SW480 (cell line): ENCODE measurements around the gene CRELD1.
A peak's percentile ranks its signal among the peaks of the same experiment; 100 is the strongest.
"Not testable (repeated sequence)": the region's sequence is repeated elsewhere in the genome, so short reads cannot be mapped to it uniquely, and the experiment has no call there.

Source experiments
- DNase-seq: peaks from one replicate; pipeline ENCODE4 v3.0.0-alpha.2; 2016; ENCODE audit warnings: low spot score

CRELD1 gene

DNA sequence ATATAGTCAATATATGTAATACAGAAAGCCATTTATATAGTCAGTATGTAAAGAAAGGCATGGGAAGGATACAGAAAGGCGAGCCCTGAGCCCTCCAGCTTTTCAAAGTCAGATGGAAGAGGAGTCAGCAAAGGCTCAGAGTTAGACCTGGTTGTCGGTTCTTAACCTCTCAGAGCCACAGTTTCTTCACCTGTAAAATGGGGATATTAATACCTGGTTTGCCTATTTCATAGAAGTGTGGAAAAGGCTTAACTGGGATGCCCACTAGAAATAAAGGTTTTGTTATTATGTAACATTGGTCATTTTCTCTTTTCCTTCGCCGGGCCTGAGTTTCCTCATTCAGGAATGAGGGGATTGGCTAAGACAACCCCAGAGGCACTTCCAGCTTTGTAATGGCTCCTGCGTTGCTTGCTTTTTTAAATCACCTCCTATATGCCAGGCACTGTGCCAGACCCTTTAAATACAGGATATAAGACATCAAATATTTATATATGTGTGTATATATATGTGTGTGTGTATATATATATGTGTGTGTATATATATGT is 2.4 kb downstream of the CRELD1 start:
- DNase-seq: no peak

DNA sequence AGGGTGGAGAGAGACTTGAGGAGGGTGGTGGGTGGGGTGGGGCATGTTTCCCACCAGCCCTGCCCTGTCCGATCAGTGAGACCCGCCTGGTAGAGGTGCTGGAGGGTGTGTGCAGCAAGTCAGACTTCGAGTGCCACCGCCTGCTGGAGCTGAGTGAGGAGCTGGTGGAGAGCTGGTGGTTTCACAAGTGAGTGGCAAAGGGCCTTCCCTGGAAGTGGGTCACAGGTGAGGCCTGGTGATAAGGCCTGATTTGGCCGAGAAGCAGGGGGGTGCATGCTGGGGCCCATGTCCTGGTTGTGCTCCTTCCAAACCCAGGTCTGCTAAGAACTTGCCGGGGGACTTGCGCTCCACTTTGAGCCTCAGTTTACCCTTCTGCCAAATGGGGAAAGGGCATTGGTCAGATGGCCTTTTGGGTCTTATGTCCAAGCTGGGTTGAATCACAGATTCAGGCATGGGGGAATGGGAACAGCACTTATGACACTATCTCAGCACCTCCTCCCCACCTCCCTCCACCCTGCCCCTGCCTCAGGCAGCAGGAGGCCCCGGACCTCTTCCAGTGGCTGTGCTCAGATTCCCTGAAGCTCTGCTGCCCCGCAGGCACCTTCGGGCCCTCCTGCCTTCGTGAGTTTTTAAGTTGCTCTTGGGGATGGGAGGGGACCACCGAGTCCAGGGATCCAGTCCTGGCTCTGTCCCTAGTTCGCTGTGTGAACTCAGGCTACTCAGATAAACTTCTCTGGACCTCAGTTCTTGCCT is 4.0 kb downstream of the CRELD1 start:
- no peak for DNase-seq

DNA sequence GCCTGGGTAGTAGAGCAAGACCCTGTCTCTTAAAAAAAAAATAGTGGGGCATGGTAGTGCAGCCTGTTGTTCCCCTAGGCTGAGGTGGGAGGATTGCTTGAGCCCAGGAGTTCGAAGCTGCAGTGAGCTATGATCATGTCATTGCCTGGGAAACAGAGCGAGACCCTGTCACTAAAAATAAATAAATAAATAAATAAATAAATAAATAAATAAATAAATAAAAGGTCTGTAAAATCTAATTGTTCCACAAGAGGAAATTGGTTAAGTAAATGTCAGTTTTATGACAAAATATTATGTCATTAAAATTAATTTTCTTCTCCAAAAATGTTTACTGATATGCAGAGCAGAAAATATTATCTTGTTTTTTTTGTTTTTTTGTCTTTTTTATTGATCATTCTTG is 5.3 kb downstream of the CRELD1 start:
- DNase-seq: no peak

DNA sequence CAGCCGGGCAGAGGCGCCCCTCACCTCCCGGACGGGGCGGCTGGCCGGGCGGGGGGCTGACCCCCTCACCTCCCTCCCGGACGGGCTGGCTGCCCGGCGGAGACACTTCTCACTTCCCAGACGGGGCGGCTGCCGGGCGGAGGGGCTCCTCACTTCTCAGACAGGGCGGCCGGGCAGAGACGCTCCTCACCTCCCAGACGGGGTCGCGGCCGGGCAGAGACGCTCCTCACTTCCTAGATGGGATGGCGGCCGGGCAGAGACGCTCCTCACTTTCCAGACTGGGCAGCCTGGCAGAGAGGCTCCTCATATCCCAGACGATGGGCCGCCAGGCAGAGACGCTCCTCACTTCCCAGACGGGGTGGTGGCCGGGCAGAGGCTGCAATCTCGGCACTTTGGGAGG is 6.3 kb downstream of the CRELD1 start:
- DNase-seq: not testable (repeated sequence)

DNA sequence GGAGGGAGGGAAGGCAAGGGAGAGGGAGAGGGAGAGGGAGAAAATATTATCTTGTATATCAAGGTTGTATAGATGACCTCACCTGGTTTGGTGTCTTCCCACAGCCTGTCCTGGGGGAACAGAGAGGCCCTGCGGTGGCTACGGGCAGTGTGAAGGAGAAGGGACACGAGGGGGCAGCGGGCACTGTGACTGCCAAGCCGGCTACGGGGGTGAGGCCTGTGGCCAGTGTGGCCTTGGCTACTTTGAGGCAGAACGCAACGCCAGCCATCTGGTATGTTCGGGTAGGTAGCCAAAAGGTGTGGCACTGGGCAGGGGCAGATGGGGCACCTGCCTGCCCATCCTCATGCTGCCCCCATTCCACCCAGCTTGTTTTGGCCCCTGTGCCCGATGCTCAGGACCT is 7.1 kb downstream of the CRELD1 start:
- no peak for DNase-seq

DNA sequence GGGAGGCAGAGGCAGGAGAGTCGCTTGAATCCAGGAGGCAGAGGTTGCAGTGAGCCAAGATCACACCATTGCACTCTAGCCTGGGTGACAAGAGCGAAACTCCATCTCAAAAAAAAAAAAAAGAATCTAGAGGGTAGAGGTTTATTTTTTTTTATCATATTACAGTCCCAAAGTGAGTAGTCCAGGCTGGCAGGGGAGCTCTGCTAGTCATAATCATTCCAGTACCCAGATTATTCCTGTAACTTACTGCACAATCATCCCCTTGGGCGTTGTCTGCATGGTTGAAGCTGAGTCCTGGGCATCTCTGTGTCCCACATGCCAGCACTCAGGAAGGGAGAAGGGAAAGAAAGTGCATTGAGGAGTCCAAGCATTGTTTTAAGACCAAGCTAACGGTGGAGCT is 8.5 kb downstream of the CRELD1 start:
- DNase-seq: no peak

DNA sequence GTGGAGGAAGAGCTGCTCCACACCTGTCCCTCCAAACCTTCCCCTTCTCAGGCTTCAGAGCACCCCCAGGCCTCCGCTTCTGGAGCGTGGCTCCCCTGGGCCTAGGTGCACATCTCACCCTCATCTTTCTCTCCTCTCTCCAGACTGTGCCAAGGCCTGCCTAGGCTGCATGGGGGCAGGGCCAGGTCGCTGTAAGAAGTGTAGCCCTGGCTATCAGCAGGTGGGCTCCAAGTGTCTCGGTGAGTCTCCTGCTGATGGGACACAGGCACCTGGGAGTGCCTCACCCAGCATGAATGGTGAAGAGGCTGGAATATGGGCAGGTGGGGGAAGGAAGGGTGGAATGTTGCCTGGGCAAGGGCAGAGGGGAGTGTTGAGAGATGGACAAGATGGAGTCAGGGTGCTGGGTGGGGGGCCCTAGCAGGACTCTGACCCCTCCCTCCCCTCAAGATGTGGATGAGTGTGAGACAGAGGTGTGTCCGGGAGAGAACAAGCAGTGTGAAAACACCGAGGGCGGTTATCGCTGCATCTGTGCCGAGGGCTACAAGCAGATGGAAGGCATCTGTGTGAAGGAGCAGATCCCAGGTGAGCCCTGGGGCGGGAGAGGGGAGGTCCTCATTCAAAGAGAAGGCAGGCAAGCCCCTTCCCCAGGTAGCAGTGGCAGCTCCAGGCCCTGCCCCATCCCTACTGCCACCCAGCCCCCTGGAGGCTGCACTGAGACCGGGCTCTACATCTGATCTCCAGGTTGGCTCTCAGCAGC is 9.5 kb downstream of the CRELD1 start:
- no peak for DNase-seq

DNA sequence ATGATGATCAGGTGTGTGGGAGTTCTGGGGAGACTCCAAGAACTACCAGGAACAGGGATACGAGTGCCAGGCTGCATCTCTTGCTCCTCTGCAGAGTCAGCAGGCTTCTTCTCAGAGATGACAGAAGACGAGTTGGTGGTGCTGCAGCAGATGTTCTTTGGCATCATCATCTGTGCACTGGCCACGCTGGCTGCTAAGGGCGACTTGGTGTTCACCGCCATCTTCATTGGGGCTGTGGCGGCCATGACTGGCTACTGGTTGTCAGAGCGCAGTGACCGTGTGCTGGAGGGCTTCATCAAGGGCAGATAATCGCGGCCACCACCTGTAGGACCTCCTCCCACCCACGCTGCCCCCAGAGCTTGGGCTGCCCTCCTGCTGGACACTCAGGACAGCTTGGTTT is 10.6 kb downstream of the CRELD1 start:
- DNase-seq: no peak

DNA sequence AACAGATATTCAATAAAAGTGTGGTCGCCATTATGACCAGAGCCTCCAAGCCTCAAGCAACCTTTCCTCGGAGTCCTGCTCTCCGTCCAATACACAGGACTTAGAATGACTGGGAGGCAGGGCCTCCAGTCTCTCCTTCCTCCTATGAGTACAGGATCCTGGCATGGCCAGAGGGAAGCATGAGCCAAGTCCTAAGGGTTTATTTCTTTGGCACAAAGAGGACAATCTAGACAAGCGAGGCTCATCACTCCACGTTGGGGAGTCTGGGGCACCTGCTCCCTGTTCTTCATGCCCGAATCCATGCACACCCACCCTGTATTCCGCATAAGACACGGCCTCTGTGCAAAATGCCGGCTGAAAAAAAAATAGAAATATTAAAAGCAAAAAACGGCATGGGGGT is 11.7 kb downstream of the CRELD1 start:
- no peak for DNase-seq

DNA sequence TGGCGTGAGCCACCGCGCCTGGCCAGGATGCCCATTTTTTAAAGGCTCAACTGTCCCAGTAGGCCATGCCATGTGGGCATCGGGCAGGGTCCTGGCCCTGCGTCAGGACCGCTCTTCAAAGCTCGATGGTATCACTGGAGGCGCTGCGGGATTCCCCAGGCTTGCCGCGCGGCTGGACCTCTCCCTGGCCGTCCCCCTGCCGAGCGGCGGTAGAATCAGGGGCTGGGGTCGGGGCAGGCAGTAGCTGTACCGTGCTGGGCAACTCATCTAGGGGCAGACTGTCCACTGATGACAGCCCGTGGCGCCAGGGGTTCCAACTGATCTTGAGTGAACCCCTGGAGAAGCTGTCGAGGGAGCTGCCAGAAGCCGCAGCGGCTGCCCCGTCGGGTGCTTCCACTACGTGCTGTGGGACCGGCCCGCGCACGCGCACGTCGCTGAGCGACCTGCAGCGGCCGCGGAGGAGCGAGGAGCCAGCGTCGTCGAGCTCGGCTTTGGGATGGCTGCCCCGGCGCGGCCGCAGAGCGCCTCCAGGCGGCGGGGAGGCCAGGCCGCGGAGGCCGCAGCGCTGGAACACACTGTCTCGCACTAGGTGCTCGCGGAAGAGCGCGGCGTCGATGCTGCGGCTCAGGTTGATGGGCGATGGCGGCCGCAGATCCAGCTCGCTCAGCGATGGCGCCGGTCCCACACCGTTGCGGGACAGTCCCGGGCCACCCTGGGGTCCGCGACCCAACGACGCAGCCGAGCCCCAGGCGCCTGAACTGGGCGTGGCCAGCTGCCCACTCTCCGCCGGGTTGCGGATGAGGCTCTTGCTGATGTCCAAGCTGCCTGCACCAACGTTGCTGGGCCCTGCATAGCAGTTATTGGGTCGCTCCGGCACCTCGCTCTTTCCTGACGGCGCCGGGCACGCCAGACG is 12.7 kb downstream of the CRELD1 start:
- peak; percentile 87 for DNase-seq

DNA sequence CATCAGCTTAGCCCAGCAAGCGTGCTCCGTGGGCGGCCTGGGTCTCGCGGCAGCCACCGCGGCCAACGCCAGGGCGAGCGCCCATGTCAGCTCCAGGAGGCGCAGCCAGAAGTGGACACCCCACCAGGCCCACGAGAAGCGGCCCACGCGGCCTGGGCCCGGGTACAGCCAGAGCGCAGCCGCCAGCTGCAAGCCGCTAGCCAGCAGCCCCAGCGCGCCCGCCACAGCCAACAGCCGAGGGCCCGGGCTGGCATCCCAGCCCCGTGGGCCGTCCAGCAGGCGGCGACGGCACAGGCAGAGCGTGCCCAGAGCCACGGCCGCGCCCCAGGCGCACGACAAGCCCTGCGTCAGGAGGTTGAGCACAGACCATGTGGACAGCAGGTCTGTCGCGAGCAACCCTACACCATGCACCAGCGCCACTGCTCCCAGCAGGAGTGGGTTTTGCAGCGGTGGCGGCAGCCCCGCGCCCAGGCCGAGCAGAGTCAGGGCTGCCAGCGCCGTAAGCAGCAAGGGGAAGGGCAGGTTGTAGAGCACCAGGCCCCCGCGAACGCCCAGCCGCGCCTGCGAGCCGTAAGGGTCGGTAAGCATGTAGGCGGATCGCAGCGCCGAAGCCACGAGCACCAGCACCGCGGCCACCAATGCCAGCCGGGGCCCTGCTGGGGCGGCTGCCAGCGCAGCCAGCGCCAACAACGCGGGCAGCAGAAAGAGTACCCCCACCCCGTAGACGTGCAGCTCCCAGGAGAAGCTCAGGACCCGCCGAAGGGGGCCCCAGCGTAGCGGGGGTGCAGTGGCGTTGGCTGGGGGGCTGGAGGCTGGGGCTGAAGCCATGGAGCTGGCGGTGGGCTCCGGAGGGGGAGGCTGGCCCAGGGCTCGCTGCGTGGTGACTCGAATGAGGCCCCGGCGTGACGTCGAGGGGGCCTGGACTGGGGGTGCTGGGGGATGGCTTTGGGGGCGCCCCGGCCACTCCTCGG is 13.7 kb downstream of the CRELD1 start:
- no peak for DNase-seq

DNA sequence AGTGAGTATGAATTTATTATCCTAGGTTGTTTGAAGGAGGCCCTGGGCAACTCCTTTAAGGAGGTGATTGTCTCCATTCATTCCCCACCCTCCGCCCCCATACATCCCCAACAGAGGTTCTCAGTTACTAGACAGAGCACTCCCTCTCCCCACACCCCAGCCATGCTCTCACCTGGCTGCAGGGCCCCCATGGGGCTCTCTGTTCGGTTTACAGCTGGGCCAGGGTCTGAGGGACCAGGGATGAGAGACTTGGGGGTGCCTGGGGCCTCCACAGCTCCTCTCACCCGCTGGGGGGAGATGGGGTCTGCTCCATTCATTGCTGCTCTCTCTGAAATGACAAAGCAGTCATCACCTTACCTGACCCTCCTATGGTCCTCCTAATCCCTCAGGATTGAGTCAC is 15.0 kb downstream of the CRELD1 start:
- no peak for DNase-seq

DNA sequence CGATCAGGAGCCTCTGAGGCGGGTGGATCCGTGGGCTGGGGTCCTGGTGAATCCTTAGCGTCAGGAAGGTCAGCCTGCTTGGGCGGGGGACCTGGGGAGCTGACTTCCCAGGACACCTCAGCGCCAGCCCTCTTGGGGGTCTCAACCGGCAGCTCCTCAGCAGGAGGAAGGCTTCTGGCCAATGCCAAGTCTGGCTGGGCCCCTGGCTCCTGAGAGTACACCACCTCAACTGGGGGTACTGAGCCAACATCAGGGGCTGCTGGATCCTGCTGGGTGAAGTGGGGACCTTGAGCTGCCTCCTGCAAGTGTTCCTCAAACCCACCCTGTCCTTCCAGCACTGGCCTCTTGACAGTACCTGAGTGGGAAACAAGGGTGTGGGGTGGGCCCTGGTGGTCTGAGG is 15.5 kb downstream of the CRELD1 start:
- DNase-seq: no peak

DNA sequence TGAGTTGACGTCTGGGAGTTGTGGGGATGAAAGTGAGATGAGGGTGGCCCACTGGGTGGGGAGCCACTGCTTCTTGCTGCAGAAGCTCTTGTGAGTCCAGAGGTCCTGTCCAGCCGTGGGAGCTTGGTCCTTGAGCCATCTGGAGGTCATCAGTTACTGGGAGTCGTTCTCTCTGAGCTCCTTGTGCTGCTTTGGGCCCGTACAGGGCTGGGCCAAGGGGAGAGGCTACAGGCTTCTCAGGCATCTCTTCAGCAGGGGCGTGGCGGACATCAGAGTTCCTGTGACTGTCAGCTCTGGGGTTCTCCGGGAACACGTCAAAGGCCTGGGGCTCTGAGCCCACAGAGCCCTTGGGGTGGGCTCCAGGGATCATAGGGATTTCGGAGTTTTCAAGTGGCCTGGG is 16.0 kb downstream of the CRELD1 start:
- no peak for DNase-seq

DNA sequence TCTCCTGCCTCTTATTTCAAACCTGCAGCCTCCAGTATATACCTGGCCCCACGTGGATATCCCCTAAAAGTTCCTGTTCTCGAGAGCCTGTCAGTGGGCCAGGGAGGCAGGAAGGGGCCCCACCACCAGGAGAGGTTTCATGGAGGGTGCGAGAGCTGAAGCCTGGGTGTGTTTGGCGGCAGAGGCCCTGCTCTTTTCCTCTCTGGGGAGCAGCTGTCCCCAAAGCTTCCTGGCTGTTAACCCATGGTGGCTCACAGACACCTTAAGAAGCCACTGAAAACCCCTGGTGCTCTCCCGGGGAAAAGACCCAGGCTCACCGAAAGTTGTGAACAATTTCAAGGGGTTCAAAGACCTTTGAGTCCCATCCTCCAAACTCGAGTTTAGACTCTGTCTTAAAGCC is 17.5 kb downstream of the CRELD1 start:
- no peak for DNase-seq

DNA sequence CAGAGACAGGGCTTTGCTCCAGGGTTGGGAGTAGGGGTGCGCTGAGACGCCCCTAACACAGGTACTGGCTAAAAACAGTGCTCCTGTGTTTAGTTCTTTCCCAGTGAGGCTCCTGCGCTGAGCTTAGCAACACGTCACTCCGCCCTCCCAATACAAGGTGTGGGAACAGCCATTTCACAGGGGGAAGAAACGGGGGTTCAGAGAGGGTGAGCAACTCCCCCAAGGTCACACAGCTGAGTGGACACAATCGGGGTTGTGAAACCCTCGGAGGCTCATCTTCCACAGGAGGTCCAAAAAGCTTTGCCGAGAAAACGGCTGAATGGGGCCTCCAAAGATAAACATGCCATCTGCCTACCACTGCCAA is 17.9 kb downstream of the CRELD1 start:
- DNase-seq: no peak

DNA sequence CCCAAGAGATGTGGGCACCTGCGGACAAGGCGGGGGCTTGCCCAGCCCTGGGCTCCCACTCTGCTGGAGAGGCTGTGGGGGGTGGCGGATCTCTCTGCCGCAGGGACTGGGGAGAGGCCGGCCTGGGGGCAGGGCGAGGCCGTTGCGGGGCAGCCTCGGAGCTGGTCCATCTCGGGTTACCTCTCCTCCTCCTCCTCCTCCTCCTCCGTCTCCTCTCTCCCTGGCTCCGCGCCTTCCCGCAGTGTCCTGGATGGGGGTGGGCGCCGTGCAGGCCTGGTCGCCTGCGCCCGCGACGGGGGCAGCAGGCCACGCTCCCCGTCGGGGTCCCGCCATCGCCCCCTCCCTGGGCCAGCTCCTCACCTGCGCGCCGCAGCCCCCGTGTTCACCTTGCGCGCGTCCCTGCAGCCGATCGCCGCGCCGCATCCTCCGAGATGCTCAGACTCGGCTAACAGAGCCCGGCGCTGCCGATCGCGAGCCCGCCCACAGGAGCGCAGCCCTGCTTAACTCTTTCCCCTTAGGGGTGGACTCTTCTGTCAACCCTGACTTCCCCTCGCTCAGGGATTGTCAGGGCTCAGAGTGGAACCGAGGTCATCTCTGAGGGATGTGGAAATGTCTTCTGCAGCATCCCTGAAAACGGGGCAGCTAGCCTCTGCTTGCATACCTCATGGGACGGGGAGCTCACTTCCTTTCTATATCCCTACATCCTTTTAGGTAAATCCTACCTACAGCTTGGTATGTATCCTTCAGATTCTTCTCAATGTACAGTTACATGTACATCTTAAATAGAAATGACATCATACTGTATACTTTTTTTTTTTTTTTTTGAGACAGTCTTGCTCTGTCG is 18.6 kb downstream of the CRELD1 start, which contains the start of gene PRRT3:
TSS of gene PRRT3 (minus strand) at position 447 of the 844 bp plus-strand sequence. CDS start 2,293 bp downstream, outside the sequence.
- DNase-seq: peak; percentile 42

DNA sequence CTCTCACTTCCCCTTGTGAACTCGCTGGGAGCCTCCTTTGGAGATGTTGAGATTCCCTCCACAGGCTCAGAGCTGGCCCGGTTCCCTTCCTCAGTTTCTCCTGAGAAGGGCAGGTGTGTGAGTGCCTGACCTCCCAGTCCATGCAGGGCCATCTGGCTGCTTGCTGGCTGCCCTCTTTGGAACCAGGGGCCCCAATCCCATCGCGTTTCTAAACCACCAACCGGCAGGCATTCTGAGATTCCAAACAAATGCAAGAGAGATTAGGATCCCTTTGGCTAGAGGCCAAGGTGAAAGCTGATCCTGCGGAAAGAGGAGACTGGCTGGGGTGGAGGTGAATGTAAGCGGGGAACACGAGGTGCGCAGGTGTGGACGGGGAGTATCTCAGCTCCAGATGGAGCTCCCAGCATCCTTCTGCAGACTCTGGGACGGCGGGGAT is 21.5 kb downstream of the CRELD1 start:
- DNase-seq: no peak

DNA sequence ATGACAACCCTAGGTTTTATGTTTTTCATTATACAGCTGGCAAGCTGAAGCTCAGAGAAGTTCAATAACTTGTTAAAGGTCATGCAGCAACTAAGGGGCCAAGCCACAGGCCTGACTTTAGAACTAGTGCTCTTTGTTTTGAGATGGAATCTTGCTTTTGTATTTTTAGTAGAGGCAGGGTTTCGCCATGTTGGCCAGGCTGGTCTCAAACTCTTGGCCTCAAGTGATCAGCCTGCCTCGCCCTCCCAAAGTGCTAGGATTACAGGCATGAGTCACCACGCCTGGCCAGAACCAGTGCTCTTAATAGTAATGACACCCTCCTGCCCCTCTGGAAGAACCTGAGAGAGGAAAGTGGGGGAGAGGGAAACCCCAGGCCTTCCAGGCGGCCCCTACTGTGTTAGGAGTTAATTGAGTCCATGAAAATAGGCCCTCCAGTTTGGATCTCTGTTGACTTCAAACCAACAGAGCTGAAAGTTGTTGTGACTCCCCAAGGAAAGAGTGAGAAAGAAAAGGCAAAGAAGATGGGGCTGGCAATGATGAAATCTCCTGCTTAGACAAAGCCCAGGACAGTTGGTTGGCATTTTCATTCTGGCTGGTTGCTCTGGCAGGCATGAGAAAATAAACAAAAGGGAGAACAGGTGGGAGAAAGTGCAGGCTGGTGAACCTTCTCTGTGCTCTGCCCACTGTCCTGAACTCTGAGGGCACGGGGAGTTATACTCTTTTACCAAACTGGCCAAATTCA is 22.1 kb downstream of the CRELD1 start:
- DNase-seq: no peak
